Neuronal stem cell (in vitro differentiated cells): ENCODE measurements around the gene RNASE12.

Experiments used
- DNase-seq: peaks from one replicate; pipeline ENCODE4 v3.0.0-alpha.2; 2013; ENCODE audit warnings: low spot score
- H2AFZ ChIP-seq: one replicate; pipeline ENCODE4 v1.6.1; 2013; ENCODE audit warnings: mild to moderate bottlenecking, low read length, inconsistent platforms
- H2AK5ac ChIP-seq: 2 replicates; pipeline ENCODE4 v1.6.1; 2013; ENCODE audit warnings: low read depth, mild to moderate bottlenecking, inconsistent platforms, low read length, moderate library complexity, mixed read lengths
- H2BK120ac ChIP-seq: 2 replicates; pipeline ENCODE4 v1.6.1; 2013; ENCODE audit warnings: low read depth, mild to moderate bottlenecking, inconsistent platforms, low read length, moderate library complexity, mixed read lengths
- H2BK12ac ChIP-seq: one replicate; pipeline ENCODE4 v1.6.1; 2013; ENCODE audit warnings: low read length, inconsistent platforms
- H2BK15ac ChIP-seq: 2 replicates; pipeline ENCODE4 v1.6.1; 2013; ENCODE audit warnings: mild to moderate bottlenecking, low read length, inconsistent platforms, mixed read lengths
- H2BK5ac ChIP-seq: one replicate; pipeline ENCODE4 v1.6.1; 2013; ENCODE audit warnings: inconsistent platforms, mild to moderate bottlenecking, low read length, moderate library complexity
- H3K14ac ChIP-seq: one replicate; pipeline ENCODE4 v1.6.1; 2013; ENCODE audit warnings: low read length, inconsistent platforms
- H3K18ac ChIP-seq: 2 replicates; pipeline ENCODE4 v1.6.1; 2013; ENCODE audit warnings: low read length, inconsistent platforms
- H3K23ac ChIP-seq: 2 replicates; pipeline ENCODE4 v1.6.1; 2013; ENCODE audit warnings: low read depth, mild to moderate bottlenecking, mixed read lengths, low read length, inconsistent platforms; ENCODE audit not compliant: poor library complexity
- H3K27ac ChIP-seq: replicated peaks from 3 replicates; pipeline ENCODE4 v1.5.1; 2013; ENCODE audit warnings: low read length, inconsistent platforms
- H3K27me3 ChIP-seq, 3 experiments: 2 replicates each; pipeline ENCODE4 v1.6.1; 2013; ENCODE audit warnings: low read length in 3 of 3, mild to moderate bottlenecking in 2 of 3, inconsistent platforms in 1 of 3, low read depth in 1 of 3, mixed read lengths in 1 of 3, moderate library complexity in 1 of 3; ENCODE audit not compliant: control insufficient read depth in 3 of 3, insufficient read depth in 3 of 3
- H3K36me3 ChIP-seq, 2 donors: replicated peaks in 1 of 2; 2 replicates each; pipeline ENCODE4 v1.6.1; 2013; ENCODE audit warnings: low read length in 2 of 2; ENCODE audit not compliant: control insufficient read depth in 2 of 2, insufficient read depth in 2 of 2
- H3K4ac ChIP-seq: 2 replicates; pipeline ENCODE4 v1.6.1; 2013; ENCODE audit warnings: inconsistent platforms, mild to moderate bottlenecking, low read length, moderate library complexity
- H3K4me1 ChIP-seq, 2 donors: 1 replicate in 1 of 2; 2 replicates in 1 of 2; pipeline ENCODE4 v1.6.1; 2013; ENCODE audit warnings: low read length in 2 of 2, low read depth in 1 of 2; ENCODE audit not compliant: control insufficient read depth in 2 of 2, insufficient read depth in 1 of 2
- H3K4me2 ChIP-seq: one replicate; pipeline ENCODE4 v1.6.1; 2013; ENCODE audit warnings: mild to moderate bottlenecking, low read length, inconsistent platforms; ENCODE audit not compliant: insufficient read depth, poor library complexity, severe bottlenecking
- H3K4me3 ChIP-seq, 2 donors: 2 replicates each; pipeline ENCODE4 v1.5.1; 2013; ENCODE audit warnings: low read length in 2 of 2, mild to moderate bottlenecking in 2 of 2, inconsistent platforms in 1 of 2, moderate library complexity in 1 of 2
- H3K79me1 ChIP-seq: one replicate; pipeline ENCODE4 v1.6.1; 2013; ENCODE audit warnings: low read depth, mild to moderate bottlenecking, inconsistent platforms, low read length, moderate library complexity
- H3K9ac ChIP-seq: one replicate; pipeline ENCODE4 v1.6.1; 2013; ENCODE audit warnings: mild to moderate bottlenecking, low read depth, low read length, inconsistent platforms; ENCODE audit not compliant: poor library complexity
- H3K9me3 ChIP-seq, 2 donors: replicated peaks in 1 of 2; 2 replicates each; pipeline versions ENCODE3 to v1.6.1; 2013; ENCODE audit warnings: low read length in 2 of 2, mild to moderate bottlenecking in 2 of 2, inconsistent platforms in 1 of 2, low read depth in 1 of 2, mixed read lengths in 1 of 2, moderate library complexity in 1 of 2; ENCODE audit not compliant: control insufficient read depth in 2 of 2, insufficient read depth in 1 of 2
- H4K8ac ChIP-seq: one replicate; pipeline ENCODE4 v1.6.1; 2013; ENCODE audit warnings: low read depth, mild to moderate bottlenecking, inconsistent platforms, low read length, moderate library complexity
- H4K91ac ChIP-seq: one replicate; pipeline ENCODE4 v1.6.1; 2013; ENCODE audit warnings: low read length, low read depth, mild to moderate bottlenecking, inconsistent platforms; ENCODE audit not compliant: poor library complexity
- WGBS, 2 donors: extraction: QIAGEN DNeasy Blood & Tissue Kit; methylation state at CpG; one replicate each; pipeline ENCODE4 v1.1.7; 2013; ENCODE audit warnings: missing lambda C conversion rate in 2 of 2, mixed read lengths in 1 of 2; ENCODE audit not compliant: insufficient read length in 2 of 2, insufficient replicate concordance in 1 of 2; ENCODE audit errors: extremely low coverage in 2 of 2; 5-methylcytosine and 5-hydroxymethylcytosine counted together

Gene RNASE12

GRCh38 chr14:20627346-20628027, 36.3 kb upstream of the RNASE12 start:
- peaks cover 12 to 14% of the 10 kb centered on the region in 2 donors for H3K4me1 ChIP-seq
- H2BK120ac ChIP-seq = no peak overlapping the region

DNA sequence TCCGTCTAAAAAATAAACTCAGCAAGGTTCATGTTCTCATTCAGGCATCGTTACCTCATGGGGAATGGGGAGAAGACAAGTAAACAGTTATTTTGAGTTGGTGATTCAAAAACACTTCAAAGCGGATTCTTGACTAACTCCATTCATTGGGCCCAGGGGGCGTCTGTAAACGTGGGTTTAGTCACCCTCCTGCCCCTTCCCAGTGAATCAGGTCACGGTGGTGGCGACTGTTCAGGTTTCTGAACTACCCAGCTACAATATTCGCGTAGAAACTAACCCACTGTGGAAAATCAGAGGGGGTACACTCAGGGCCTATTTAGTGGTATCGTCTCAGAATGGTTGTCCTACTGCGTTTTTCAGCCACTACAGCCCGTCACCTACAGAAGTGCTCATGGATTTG, 35.1 kb upstream of the RNASE12 start:
- Histone ChIP-seq H3K18ac (no peak overlapping the region), H3K14ac (no peak overlapping the region), H2BK5ac (no peak overlapping the region), H3K79me1 (no peaks in the 10 kb centered on the region), H3K9ac (peak overlapping the region; percentile 9), H2BK12ac (no peak overlapping the region), H4K91ac (no peak overlapping the region), H2BK120ac (no peak overlapping the region), H3K27me3 (peaks cover 7 to 82% (median 36%) of the 10 kb centered on the region in 3 experiments), H3K4me3 (peak overlapping the region; percentile 38 to 45), H3K9me3 (peaks cover 0 to 4% of the 10 kb centered on the region in 2 donors), H3K4ac (no peak overlapping the region), H2BK15ac (no peak overlapping the region), H3K23ac (no peak overlapping the region), H3K4me2 (peak overlapping the region; percentile 51), H4K8ac (no peak overlapping the region), H2AK5ac (no peak overlapping the region), H3K36me3 (no peaks in the 10 kb centered on the region), H3K4me1 (peaks cover 11 to 14% of the 10 kb centered on the region in 2 donors), H2AFZ (peak overlapping the region; percentile 15), H3K27ac (no peak overlapping the region)
- no peak for DNase-seq
- no CpG with 5 or more reads among the region's 12 CpGs for WGBS, 2 donors

More at GRCh38 chr14:20627346-20628027, 36.3 kb upstream of the RNASE12 start:
- Histone ChIP-seq H3K27me3 (peaks cover 7 to 79% (median 38%) of the 10 kb centered on the region in 3 experiments), H4K8ac (no peak overlapping the region), H3K9ac (no peak overlapping the region), H3K27ac (no peak overlapping the region), H2AK5ac (no peak overlapping the region), H2BK12ac (no peak overlapping the region), H3K23ac (no peak overlapping the region), H4K91ac (no peak overlapping the region), H3K4me2 (no peak overlapping the region), H2AFZ (no peak overlapping the region), H3K79me1 (no peaks in the 10 kb centered on the region), H3K9me3 (peaks cover 0 to 3% of the 10 kb centered on the region in 2 donors), H2BK15ac (no peak overlapping the region), H2BK5ac (no peak overlapping the region), H3K18ac (no peak overlapping the region), H3K4ac (no peak overlapping the region), H3K36me3 (no peaks in the 10 kb centered on the region), H3K14ac (no peak overlapping the region), H3K4me3 (no peak overlapping the region)
- no CpG with 5 or more reads among the region's 5 CpGs for WGBS, 2 donors
- DNase-seq = no peak

DNA sequence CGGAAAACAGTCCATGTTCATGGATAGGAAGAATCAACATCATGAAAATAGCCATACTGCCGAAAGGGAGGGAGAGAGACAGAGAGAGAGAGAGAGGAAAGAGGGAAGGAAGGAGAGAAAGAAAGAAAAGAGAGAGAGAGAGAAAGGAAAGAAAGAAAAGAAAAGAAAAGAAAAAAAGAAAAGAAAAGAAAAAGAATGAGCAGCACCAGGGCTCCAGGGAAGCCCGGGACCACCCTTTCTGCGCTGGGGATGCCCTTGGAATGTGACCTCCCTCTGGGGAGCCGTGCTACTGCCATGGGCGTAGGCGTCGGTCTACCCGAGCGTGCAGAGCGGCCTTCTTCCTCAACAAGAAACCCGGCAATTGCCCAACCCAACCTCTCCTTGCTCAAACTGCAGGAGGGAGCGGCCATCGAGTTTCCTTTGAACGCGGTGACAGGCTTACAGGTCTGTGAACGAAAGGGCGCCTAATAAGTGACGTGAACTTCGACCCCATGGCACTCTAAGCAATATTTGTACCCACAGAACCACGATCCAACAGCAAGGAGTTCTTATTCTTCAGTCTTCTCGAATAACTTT, 33.4 kb upstream of the RNASE12 start:
- Histone ChIP-seq H2BK12ac (no peak overlapping the region), H2BK15ac (no peak overlapping the region), H4K91ac (no peak overlapping the region), H3K9ac (no peak overlapping the region), H2BK120ac (no peak overlapping the region), H3K36me3 (no peaks in the 10 kb centered on the region), H3K4me1 (peaks cover 11 to 14% of the 10 kb centered on the region in 2 donors), H3K18ac (no peak overlapping the region), H3K14ac (no peak overlapping the region), H2AK5ac (no peak overlapping the region), H2AFZ (peak overlapping the region; percentile 53), H2BK5ac (no peak overlapping the region), H3K23ac (no peak overlapping the region), H3K4me3 (peak overlapping the region; percentile 45 to 68), H4K8ac (no peak overlapping the region), H3K4ac (no peak overlapping the region), H3K9me3 (peaks cover 0 to 4% of the 10 kb centered on the region in 2 donors), H3K27ac (no peak overlapping the region), H3K4me2 (peak overlapping the region; percentile 68), H3K79me1 (no peaks in the 10 kb centered on the region), H3K27me3 (peaks cover 7 to 84% (median 36%) of the 10 kb centered on the region in 3 experiments)
- WGBS, 2 donors = no CpG with 5 or more reads among the region's 22 CpGs
- DNase-seq = no peak

- no peaks in the 10 kb centered on the region for H3K79me1 ChIP-seq
- no peak for DNase-seq
- no peak overlapping the region for H4K8ac ChIP-seq
- H3K4me2 ChIP-seq = no peak overlapping the region
- no peak overlapping the region for H3K27ac ChIP-seq
- no peaks in the 10 kb centered on the region for H3K36me3 ChIP-seq
- H3K4me3 ChIP-seq = peak overlapping the region in 1 of 2 donors; percentile 45
- peaks cover 7 to 77% (median 34%) of the 10 kb centered on the region in 3 experiments for H3K27me3 ChIP-seq
- no peak overlapping the region for H2BK12ac ChIP-seq
- H3K9ac ChIP-seq = no peak overlapping the region
- H2BK120ac ChIP-seq = no peak overlapping the region
- H2AFZ ChIP-seq = no peak overlapping the region
- H3K23ac ChIP-seq = no peak overlapping the region
- no peak overlapping the region for H3K18ac ChIP-seq
- no peak overlapping the region for H4K91ac ChIP-seq
- no peak overlapping the region for H3K14ac ChIP-seq
- H2BK15ac ChIP-seq = no peak overlapping the region
- H3K9me3 ChIP-seq = peaks cover 0 to 4% of the 10 kb centered on the region in 2 donors
- no CpG with 5 or more reads among the region's 15 CpGs for WGBS, 2 donors
- no peak overlapping the region for H3K4ac ChIP-seq
- H2AK5ac ChIP-seq = no peak overlapping the region
- peaks cover 11 to 14% of the 10 kb centered on the region in 2 donors for H3K4me1 ChIP-seq
- no peak overlapping the region for H2BK5ac ChIP-seq
Observed at GRCh38 chr14:20623798-20624197, 32.6 kb upstream of the RNASE12 start.
